Fibroblast of the aortic adventitia (primary cell): ENCODE measurements around the gene EFCAB12. TPM values are rescaled to one million over a fixed set of nuclear protein-coding genes. Genes with fewer than 3 reads are reported as not detected.

Source experiments
- DNase-seq: peaks from one replicate; pipeline ENCODE4 v3.0.0-alpha.2; 2010; ENCODE audit warnings: low read depth
- H3K4me3 ChIP-seq: 2 replicates; pipeline ENCODE4 v1.5.1; 2011; ENCODE audit warnings: low read depth, mild to moderate bottlenecking, control low read depth, low read length, moderate library complexity
- CTCF ChIP-seq: IDR thresholded peaks from 2 replicates; pipeline ENCODE4 v1.5.1; 2011; ENCODE audit warnings: mild to moderate bottlenecking, low read length, control low read depth, inconsistent platforms; ENCODE audit not compliant: insufficient read depth
- total RNA-seq: library from RNA; depleted of rRNA; stranded (reverse); fragments of >200 nt; gene quantifications from 2 replicates; pipeline ENCODE4 v1.2.3, GENCODE V29; 2012; ENCODE audit warnings: low replicate concordance

EFCAB12 gene
- total RNA-seq, 1 donor = under 0.01 TPM

GRCh38 chr3:129360705-129361460 is 67.6 kb downstream of the EFCAB12 start:
- no peak overlapping the region for H3K4me3 ChIP-seq
- DNase-seq = no peak
- no peak for TF ChIP-seq CTCF

- no peak overlapping the region for H3K4me3 ChIP-seq
- no peak for TF ChIP-seq CTCF
- DNase-seq = no peak
These were observed 68.2 kb downstream of the EFCAB12 start for GRCh38 chr3:129360171-129360611.

- no peak for DNase-seq
- H3K4me3 ChIP-seq = no peak overlapping the region
- no peak for TF ChIP-seq CTCF
These were observed 69.6 kb downstream of the EFCAB12 start for GRCh38 chr3:129358772-129359371.

- no peak overlapping the region for H3K4me3 ChIP-seq
- TF ChIP-seq CTCF = no peak
- no peak for DNase-seq
These were observed 70.2 kb downstream of the EFCAB12 start for GRCh38 chr3:129358177-129358771.

GRCh38 chr3:129357616-129358015 is 70.8 kb downstream of the EFCAB12 start:
- DNase-seq = no peak
- H3K4me3 ChIP-seq = no peak overlapping the region
- no peak for TF ChIP-seq CTCF

- no peak for TF ChIP-seq CTCF
- DNase-seq = no peak
- no peak overlapping the region for H3K4me3 ChIP-seq
These were observed 71.5 kb downstream of the EFCAB12 start for GRCh38 chr3:129356756-129357425.
